ENCODE measurements around the gene ZMYND19. TPM values are rescaled to one million over a fixed set of nuclear protein-coding genes. Genes with fewer than 3 reads are reported as not detected.
"Not testable (repeated sequence)": the region's sequence is repeated elsewhere in the genome, so short reads cannot be mapped to it uniquely, and the experiment has no call there.

The ZMYND19 gene
- total RNA-seq, 2 donors from 2014 or later: 14.4 to 36.0 TPM

DNA sequence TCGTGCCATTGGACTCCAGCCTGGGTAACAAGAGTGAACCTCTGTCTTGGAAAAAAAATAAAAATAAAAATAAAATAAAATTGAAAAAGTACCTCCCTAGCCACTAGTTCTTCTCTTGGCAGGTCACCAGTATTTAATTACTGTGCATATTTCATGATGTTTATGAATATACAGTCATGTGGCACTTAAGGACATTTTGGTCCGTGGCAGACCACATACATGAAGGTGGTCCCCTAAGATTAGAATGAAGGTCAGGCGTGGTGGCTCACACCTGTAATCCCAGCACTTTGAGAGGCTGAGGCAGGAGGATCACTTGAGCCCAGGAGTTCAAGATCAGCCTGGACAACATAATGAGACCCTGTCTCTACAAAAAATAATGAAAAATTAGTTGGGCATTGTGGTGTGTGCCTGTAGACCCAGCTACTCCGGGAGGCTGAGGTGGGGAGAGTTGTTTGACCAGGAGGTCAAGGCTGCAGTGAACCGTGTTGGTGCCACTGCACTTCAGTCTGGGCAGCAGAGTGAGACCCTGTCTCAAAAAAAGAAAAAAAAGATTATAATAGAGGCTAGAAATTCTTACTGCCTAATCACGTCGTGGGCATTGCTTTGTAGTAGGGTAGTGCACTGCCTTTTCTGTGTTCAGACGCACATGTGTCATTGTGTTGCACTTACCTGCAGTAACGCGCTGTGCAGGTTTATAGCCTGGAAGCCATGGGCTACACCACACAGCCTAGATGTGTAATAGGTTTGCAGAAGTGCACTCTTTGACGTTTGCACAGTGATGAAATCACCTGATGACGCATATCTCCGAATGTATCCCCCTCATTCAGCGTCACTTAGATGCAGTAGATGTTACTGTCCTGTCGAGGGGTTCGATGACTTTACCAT lies 41.3 kb upstream of the ZMYND19 start:
- intact Hi-C loops (cut with DNase I): no loop called here
- TF ChIP-seq CTCF (IDR thresholded peaks at IDR 0.05): no peak
- Histone ChIP-seq H3K4me1 (peaks cover 7% of the 10 kb centered on the region), H3K27ac (no peak overlapping the region), H3K4me3 (no peak overlapping the region), H3K9ac (ENCODE audit: low read depth in 2 of 2, low read length in 2 of 2) (no peak overlapping the region), H3K27me3 (no peaks in the 10 kb centered on the region), H3K36me3 (no peaks in the 10 kb centered on the region), H3K9me3 (no peaks in the 10 kb centered on the region)
- no peak for DNase-seq

DNA sequence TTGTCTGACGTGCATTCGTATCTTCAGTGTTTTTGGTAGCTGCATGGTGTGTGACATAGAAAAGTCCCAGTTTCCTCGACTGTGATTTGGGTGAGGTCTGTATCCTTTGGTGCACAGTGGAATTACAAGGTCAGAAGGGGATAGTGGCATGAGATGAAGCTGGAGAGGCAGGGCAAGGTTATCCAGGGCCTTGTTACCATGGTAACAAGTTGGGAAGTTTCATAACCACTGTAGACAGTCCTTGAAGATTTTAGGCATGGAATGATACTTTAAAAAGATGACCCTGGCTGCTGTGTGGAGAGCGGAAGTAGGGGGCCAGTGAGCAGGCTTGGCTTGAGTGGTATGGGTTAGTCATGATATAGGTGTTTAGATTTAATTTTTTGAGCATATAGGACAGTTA lies 40.4 kb upstream of the ZMYND19 start:
- intact Hi-C loops (cut with DNase I): no loop called here
- Histone ChIP-seq H3K9ac (ENCODE audit: low read depth in 2 of 2, low read length in 2 of 2) (no peak overlapping the region), H3K4me1 (peaks cover 7% of the 10 kb centered on the region), H3K27me3 (no peaks in the 10 kb centered on the region), H3K9me3 (no peaks in the 10 kb centered on the region), H3K4me3 (no peak overlapping the region), H3K27ac (no peak overlapping the region), H3K36me3 (no peaks in the 10 kb centered on the region)
- no peak for TF ChIP-seq CTCF (IDR thresholded peaks at IDR 0.05)
- DNase-seq: no peak

GRCh38 chr9:137630126-137630525 lies 39.8 kb upstream of the ZMYND19 start:
- Histone ChIP-seq H3K4me1 (peaks cover 7% of the 10 kb centered on the region), H3K9ac (ENCODE audit: low read depth in 2 of 2, low read length in 2 of 2) (no peak overlapping the region), H3K9me3 (no peaks in the 10 kb centered on the region), H3K27me3 (no peaks in the 10 kb centered on the region), H3K27ac (no peak overlapping the region), H3K4me3 (no peak overlapping the region), H3K36me3 (no peaks in the 10 kb centered on the region)
- TF ChIP-seq CTCF (IDR thresholded peaks at IDR 0.05): no peak
- intact Hi-C loops (cut with DNase I): no loop called here
- no peak for DNase-seq

GRCh38 chr9:137627406-137627805 lies 37.1 kb upstream of the ZMYND19 start:
- H3K9ac ChIP-seq (ENCODE audit: low read depth in 2 of 2, low read length in 2 of 2); H3K4me3 ChIP-seq; H3K27ac ChIP-seq; H3K4me1 ChIP-seq; H3K27me3 ChIP-seq; H3K36me3 ChIP-seq; DNase-seq; intact Hi-C loops (cut with DNase I); H3K9me3 ChIP-seq: not testable (repeated sequence)

GRCh38 chr9:137626464-137626863 lies 36.2 kb upstream of the ZMYND19 start:
- no peaks in the 10 kb centered on the region for H3K36me3 ChIP-seq
- no peak overlapping the region for H3K27ac ChIP-seq
- DNase-seq: no peak
- no peaks in the 10 kb centered on the region for H3K27me3 ChIP-seq
- H3K9me3 ChIP-seq: no peaks in the 10 kb centered on the region
- TF ChIP-seq CTCF (IDR thresholded peaks at IDR 0.05): no peak
- intact Hi-C loops (cut with DNase I): no loop called here
- peaks cover 7% of the 10 kb centered on the region for H3K4me1 ChIP-seq
- no peak overlapping the region for H3K4me3 ChIP-seq
- no peak overlapping the region for H3K9ac ChIP-seq (ENCODE audit: low read depth in 2 of 2, low read length in 2 of 2)

DNA sequence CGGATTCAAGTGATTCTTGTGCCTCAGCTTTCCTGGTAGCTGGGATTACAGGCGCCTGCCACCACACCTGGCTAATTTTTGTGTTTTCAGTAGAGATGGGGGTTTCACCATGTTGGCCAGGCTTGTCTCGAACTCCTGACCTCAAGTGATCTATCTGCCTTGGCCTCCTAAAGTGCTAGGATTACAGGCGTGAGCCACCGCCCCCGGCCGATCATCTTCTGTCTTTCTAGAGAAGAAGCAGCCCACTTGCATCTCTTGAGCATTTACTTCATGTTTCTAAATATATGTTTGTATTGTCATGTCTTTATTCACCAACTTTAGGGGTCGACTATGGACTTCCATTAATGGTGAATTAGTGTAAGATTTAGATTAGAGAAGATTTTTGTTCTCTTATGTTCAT lies 31.9 kb upstream of the ZMYND19 start:
- H3K9me3 ChIP-seq; H3K27ac ChIP-seq; H3K36me3 ChIP-seq; H3K9ac ChIP-seq (ENCODE audit: low read depth in 2 of 2, low read length in 2 of 2); intact Hi-C loops (cut with DNase I); H3K4me3 ChIP-seq; DNase-seq; H3K27me3 ChIP-seq: not testable (repeated sequence)
- H3K4me1 ChIP-seq: peaks cover 19% of the 10 kb centered on the region
